ENCODE data around the gene MSH5.
A peak's percentile ranks its signal among the peaks of the same experiment; 100 is the strongest.

Gene MSH5

GRCh38 chr6:31749301-31750036 is 9.7 kb downstream of the MSH5 start:
- Histone ChIP-seq H3K36me3 (ENCODE audit: insufficient read depth, low read length) (peaks cover 6% of the 10 kb centered on the region), H3K9me3 (replicated peaks; ENCODE audit: low read length) (no peaks in the 10 kb centered on the region), H3K4me3 (ENCODE audit: low read length) (no peak overlapping the region), H3K27me3 (ENCODE audit: control insufficient read depth, insufficient read depth, low read length) (no peaks in the 10 kb centered on the region), H3K4me1 (ENCODE audit: control insufficient read depth, insufficient read depth, low read length) (peaks cover 15% of the 10 kb centered on the region), H3K4me2 (ENCODE audit: low read length) (no peak overlapping the region), H3K9ac (ENCODE audit: low read depth, low read length) (no peak overlapping the region)

- no peak overlapping the region for H3K4me2 ChIP-seq (ENCODE audit: low read length)
- peaks cover 15% of the 10 kb centered on the region for H3K4me1 ChIP-seq (ENCODE audit: control insufficient read depth, insufficient read depth, low read length)
- H3K9ac ChIP-seq (ENCODE audit: low read depth, low read length), result no peak overlapping the region
- H3K27me3 ChIP-seq (ENCODE audit: control insufficient read depth, insufficient read depth, low read length), result no peaks in the 10 kb centered on the region
- H3K36me3 ChIP-seq (ENCODE audit: insufficient read depth, low read length), result peaks cover 6% of the 10 kb centered on the region
- no peak overlapping the region for H3K4me3 ChIP-seq (ENCODE audit: low read length)
- no peaks in the 10 kb centered on the region for H3K9me3 ChIP-seq (replicated peaks; ENCODE audit: low read length)
These were observed 10.7 kb downstream of the MSH5 start for GRCh38 chr6:31750411-31751022.

GRCh38 chr6:31752739-31753319 is 13.0 kb downstream of the MSH5 start:
- H3K36me3 ChIP-seq (ENCODE audit: insufficient read depth, low read length), result peaks cover 6% of the 10 kb centered on the region
- no peak overlapping the region for H3K4me3 ChIP-seq (ENCODE audit: low read length)

GRCh38 chr6:31758281-31758680 is 18.5 kb downstream of the MSH5 start:
- H3K9ac ChIP-seq (ENCODE audit: low read depth, low read length), result no peak overlapping the region
- no peaks in the 10 kb centered on the region for H3K27me3 ChIP-seq (ENCODE audit: control insufficient read depth, insufficient read depth, low read length)
- H3K4me2 ChIP-seq (ENCODE audit: low read length), result no peak overlapping the region
- peaks cover 4% of the 10 kb centered on the region for H3K4me1 ChIP-seq (ENCODE audit: control insufficient read depth, insufficient read depth, low read length)
- peaks cover 14% of the 10 kb centered on the region for H3K36me3 ChIP-seq (ENCODE audit: insufficient read depth, low read length)
- no peaks in the 10 kb centered on the region for H3K9me3 ChIP-seq (replicated peaks; ENCODE audit: low read length)
- H3K4me3 ChIP-seq (ENCODE audit: low read length), result no peak overlapping the region

More at GRCh38 chr6:31752739-31753319, 13.0 kb downstream of the MSH5 start:
- Histone ChIP-seq H3K4me2 (ENCODE audit: low read length) (peak overlapping the region; percentile 60), H3K4me1 (ENCODE audit: control insufficient read depth, insufficient read depth, low read length) (peaks cover 15% of the 10 kb centered on the region), H3K9me3 (replicated peaks; ENCODE audit: low read length) (no peaks in the 10 kb centered on the region), H3K27me3 (ENCODE audit: control insufficient read depth, insufficient read depth, low read length) (no peaks in the 10 kb centered on the region), H3K9ac (ENCODE audit: low read depth, low read length) (no peak overlapping the region)

- Histone ChIP-seq H3K9me3 (replicated peaks; ENCODE audit: low read length) (no peaks in the 10 kb centered on the region), H3K4me2 (ENCODE audit: low read length) (no peak overlapping the region), H3K36me3 (ENCODE audit: insufficient read depth, low read length) (peaks cover 17% of the 10 kb centered on the region), H3K4me3 (ENCODE audit: low read length) (no peak overlapping the region), H3K27me3 (ENCODE audit: control insufficient read depth, insufficient read depth, low read length) (no peaks in the 10 kb centered on the region), H3K9ac (ENCODE audit: low read depth, low read length) (no peak overlapping the region), H3K4me1 (ENCODE audit: control insufficient read depth, insufficient read depth, low read length) (peaks cover 5% of the 10 kb centered on the region)
These were observed 21.0 kb downstream of the MSH5 start for GRCh38 chr6:31760790-31761189.

- no peaks in the 10 kb centered on the region for H3K27me3 ChIP-seq (ENCODE audit: control insufficient read depth, insufficient read depth, low read length)
- H3K4me1 ChIP-seq (ENCODE audit: control insufficient read depth, insufficient read depth, low read length), result peaks cover 8% of the 10 kb centered on the region
- no peaks in the 10 kb centered on the region for H3K9me3 ChIP-seq (replicated peaks; ENCODE audit: low read length)
- no peak overlapping the region for H3K4me3 ChIP-seq (ENCODE audit: low read length)
- no peak overlapping the region for H3K4me2 ChIP-seq (ENCODE audit: low read length)
- peaks cover 17% of the 10 kb centered on the region for H3K36me3 ChIP-seq (ENCODE audit: insufficient read depth, low read length)
- no peak overlapping the region for H3K9ac ChIP-seq (ENCODE audit: low read depth, low read length)
These were observed 21.5 kb downstream of the MSH5 start for GRCh38 chr6:31761343-31761742.

GRCh38 chr6:31762356-31762755 is 22.6 kb downstream of the MSH5 start, which contains the start of gene SAPCD1:
Gene SAPCD1, plus strand, starts transcription at chr6:31762656. Its CDS starts 399 bp downstream, at chr6:31763055.
- H3K9ac ChIP-seq (ENCODE audit: low read depth, low read length), result no peak within 1 kb of the TSS
- H3K4me2 ChIP-seq (ENCODE audit: low read length), result no peak within 1 kb of the TSS
- H3K4me1 ChIP-seq (ENCODE audit: control insufficient read depth, insufficient read depth, low read length), result peaks cover 11% of the 10 kb centered on the region
- peaks cover 17% of the 10 kb centered on the region for H3K36me3 ChIP-seq (ENCODE audit: insufficient read depth, low read length)
- no peak within 1 kb of the TSS for H3K4me3 ChIP-seq (ENCODE audit: low read length)
- no peaks in the 10 kb centered on the region for H3K27me3 ChIP-seq (ENCODE audit: control insufficient read depth, insufficient read depth, low read length)
- no peaks in the 10 kb centered on the region for H3K9me3 ChIP-seq (replicated peaks; ENCODE audit: low read length)

GRCh38 chr6:31762878-31763618 is 23.2 kb downstream of the MSH5 start:
- Histone ChIP-seq H3K9me3 (replicated peaks; ENCODE audit: low read length) (no peaks in the 10 kb centered on the region), H3K36me3 (ENCODE audit: insufficient read depth, low read length) (peaks cover 17% of the 10 kb centered on the region), H3K4me1 (ENCODE audit: control insufficient read depth, insufficient read depth, low read length) (peaks cover 11% of the 10 kb centered on the region), H3K27me3 (ENCODE audit: control insufficient read depth, insufficient read depth, low read length) (no peaks in the 10 kb centered on the region), H3K4me2 (ENCODE audit: low read length) (no peak overlapping the region), H3K4me3 (ENCODE audit: low read length) (no peak overlapping the region), H3K9ac (ENCODE audit: low read depth, low read length) (no peak overlapping the region)

GRCh38 chr6:31763619-31763940 is 23.8 kb downstream of the MSH5 start:
- H3K9me3 ChIP-seq (replicated peaks; ENCODE audit: low read length), result no peaks in the 10 kb centered on the region
- H3K27me3 ChIP-seq (ENCODE audit: control insufficient read depth, insufficient read depth, low read length), result no peaks in the 10 kb centered on the region
- H3K4me1 ChIP-seq (ENCODE audit: control insufficient read depth, insufficient read depth, low read length), result peaks cover 11% of the 10 kb centered on the region
- no peak overlapping the region for H3K9ac ChIP-seq (ENCODE audit: low read depth, low read length)
- no peak overlapping the region for H3K4me3 ChIP-seq (ENCODE audit: low read length)
- H3K36me3 ChIP-seq (ENCODE audit: insufficient read depth, low read length), result peaks cover 17% of the 10 kb centered on the region
- H3K4me2 ChIP-seq (ENCODE audit: low read length), result no peak overlapping the region

GRCh38 chr6:31764198-31764597 is 24.4 kb downstream of the MSH5 start:
- no peak overlapping the region for H3K9ac ChIP-seq (ENCODE audit: low read depth, low read length)
- H3K9me3 ChIP-seq (replicated peaks; ENCODE audit: low read length), result no peaks in the 10 kb centered on the region
- H3K4me1 ChIP-seq (ENCODE audit: control insufficient read depth, insufficient read depth, low read length), result peaks cover 11% of the 10 kb centered on the region
- no peak overlapping the region for H3K4me2 ChIP-seq (ENCODE audit: low read length)
- peaks cover 17% of the 10 kb centered on the region for H3K36me3 ChIP-seq (ENCODE audit: insufficient read depth, low read length)
- no peaks in the 10 kb centered on the region for H3K27me3 ChIP-seq (ENCODE audit: control insufficient read depth, insufficient read depth, low read length)
- H3K4me3 ChIP-seq (ENCODE audit: low read length), result no peak overlapping the region

GRCh38 chr6:31765559-31765909 is 25.7 kb downstream of the MSH5 start:
- peaks cover 10% of the 10 kb centered on the region for H3K36me3 ChIP-seq (ENCODE audit: insufficient read depth, low read length)
- H3K4me2 ChIP-seq (ENCODE audit: low read length), result no peak overlapping the region
- H3K9ac ChIP-seq (ENCODE audit: low read depth, low read length), result no peak overlapping the region

More at GRCh38 chr6:31765559-31765909, 25.7 kb downstream of the MSH5 start:
- H3K4me3 ChIP-seq (ENCODE audit: low read length), result no peak overlapping the region
- H3K27me3 ChIP-seq (ENCODE audit: control insufficient read depth, insufficient read depth, low read length), result no peaks in the 10 kb centered on the region
- no peaks in the 10 kb centered on the region for H3K9me3 ChIP-seq (replicated peaks; ENCODE audit: low read length)
- peaks cover 11% of the 10 kb centered on the region for H3K4me1 ChIP-seq (ENCODE audit: control insufficient read depth, insufficient read depth, low read length)

All from skeletal muscle satellite cell (primary cell).